Measurements from ENCODE around the gene RILP. TPM values are rescaled to one million over a fixed set of nuclear protein-coding genes. Genes with fewer than 3 reads are reported as not detected.

RILP gene
- total RNA-seq, 4 donors from 2014 or later: 15.8 to 41.5 (median 24.0) TPM

GRCh38 chr17:1625581-1625980 lies 24.1 kb downstream of the RILP start:
- no peak overlapping the region for H3K4me3 ChIP-seq
- WGBS: 78% methylated on average over 6 of the region's 6 CpGs
- H3K27ac ChIP-seq (replicated peaks in 1 of 4): no peak overlapping the region
- no peaks in the 10 kb centered on the region for H3K9me3 ChIP-seq
- H3K4me1 ChIP-seq: peaks cover 20 to 41% (median 34%) of the 10 kb centered on the region in 4 donors
- H3K36me3 ChIP-seq: peaks cover 0 to 11% (median 3%) of the 10 kb centered on the region in 4 donors
- H3K27me3 ChIP-seq: no peaks in the 10 kb centered on the region
- TF ChIP-seq CTCF (IDR thresholded peaks at IDR 0.05) (no peak), POLR2A (IDR thresholded peaks at IDR 0.05; ENCODE audit: low read depth) (no peak), POLR2AphosphoS5 (IDR thresholded peaks at IDR 0.05) (no peak)
- no peak for DNase-seq (ENCODE audit: extremely low spot score)
- intact Hi-C loops (cut with DNase I): no loop called here

GRCh38 chr17:1625053-1625452 lies 24.6 kb downstream of the RILP start:
- peaks cover 0 to 11% (median 3%) of the 10 kb centered on the region in 4 donors for H3K36me3 ChIP-seq

GRCh38 chr17:1624650-1625049 lies 25.0 kb downstream of the RILP start:
- intact Hi-C loops (cut with DNase I): no loop called here
- DNase-seq (ENCODE audit: extremely low spot score): no peak
- TF ChIP-seq POLR2AphosphoS5 (IDR thresholded peaks at IDR 0.05) (no peak), POLR2A (IDR thresholded peaks at IDR 0.05; ENCODE audit: low read depth) (no peak), EP300 (IDR thresholded peaks at IDR 0.05) (no peak), CTCF (IDR thresholded peaks at IDR 0.05) (no peak)
- Histone ChIP-seq H3K4me1 (peaks cover 14 to 34% (median 29%) of the 10 kb centered on the region in 4 donors), H3K27me3 (no peaks in the 10 kb centered on the region), H3K9me3 (no peaks in the 10 kb centered on the region), H3K4me3 (no peak overlapping the region), H3K36me3 (peaks cover 0 to 11% (median 3%) of the 10 kb centered on the region in 4 donors), H3K27ac (replicated peaks in 1 of 4) (no peak overlapping the region)
- 86% methylated on average over 12 of the region's 12 CpGs for WGBS

More at GRCh38 chr17:1625053-1625452, 24.6 kb downstream of the RILP start:
- H3K4me1 ChIP-seq: peaks cover 18 to 38% (median 33%) of the 10 kb centered on the region in 4 donors
- H3K27me3 ChIP-seq: no peaks in the 10 kb centered on the region
- H3K27ac ChIP-seq (replicated peaks in 1 of 4): no peak overlapping the region
- no peak overlapping the region for H3K4me3 ChIP-seq
- DNase-seq (ENCODE audit: extremely low spot score): no peak
- 83% methylated on average over 11 of the region's 14 CpGs for WGBS
- no peaks in the 10 kb centered on the region for H3K9me3 ChIP-seq
- intact Hi-C loops (cut with DNase I): no loop called here
- no peak for TF ChIP-seq EP300 (IDR thresholded peaks at IDR 0.05)
- no peak for TF ChIP-seq POLR2AphosphoS5 (IDR thresholded peaks at IDR 0.05)
- TF ChIP-seq POLR2A (IDR thresholded peaks at IDR 0.05; ENCODE audit: low read depth): no peak
- TF ChIP-seq CTCF (IDR thresholded peaks at IDR 0.05): no peak

GRCh38 chr17:1623057-1623630 lies 26.5 kb downstream of the RILP start:
- H3K4me1 ChIP-seq: peaks cover 13 to 33% (median 22%) of the 10 kb centered on the region in 4 donors
- WGBS: 87% methylated on average over 9 of the region's 14 CpGs

More at GRCh38 chr17:1623057-1623630, 26.5 kb downstream of the RILP start:
- no peaks in the 10 kb centered on the region for H3K9me3 ChIP-seq
- intact Hi-C loops (cut with DNase I): no loop called here
- peaks cover 0 to 11% (median 5%) of the 10 kb centered on the region in 4 donors for H3K36me3 ChIP-seq
- DNase-seq (ENCODE audit: extremely low spot score): no peak
- H3K27me3 ChIP-seq: no peaks in the 10 kb centered on the region
- TF ChIP-seq POLR2A (IDR thresholded peaks at IDR 0.05; ENCODE audit: low read depth) (no peak), EP300 (IDR thresholded peaks at IDR 0.05) (no peak), POLR2AphosphoS5 (IDR thresholded peaks at IDR 0.05) (no peak), CTCF (IDR thresholded peaks at IDR 0.05) (no peak)
- H3K27ac ChIP-seq (replicated peaks in 1 of 4): no peak overlapping the region
- H3K4me3 ChIP-seq: no peak overlapping the region

All from esophagus muscularis mucosa (tissue), 4 donors.